Measurements from ENCODE around the gene CXCL3.

The CXCL3 gene

GRCh38 chr4:74056114-74056857 is 17.8 kb upstream of the CXCL3 start:
- in situ Hi-C loops (cut with HindIII; ENCODE audit: low sequenced_read_pairs), result no loop called here

GRCh38 chr4:74055498-74055897 is 17.0 kb upstream of the CXCL3 start:
- in situ Hi-C loops (cut with HindIII; ENCODE audit: low sequenced_read_pairs), result no loop called here

- in situ Hi-C loops (cut with HindIII; ENCODE audit: low sequenced_read_pairs), result no loop called here
Observed at GRCh38 chr4:74055096-74055495, 16.6 kb upstream of the CXCL3 start.

GRCh38 chr4:74054483-74055047 is 16.1 kb upstream of the CXCL3 start:
- in situ Hi-C loops (cut with HindIII; ENCODE audit: low sequenced_read_pairs), result loop anchor here (5.0 kb wide), 1 partner anchor 63 kb away; no protein-coding TSS in a partner anchor

GRCh38 chr4:74047152-74047551 is 8.7 kb upstream of the CXCL3 start:
- in situ Hi-C loops (cut with HindIII; ENCODE audit: low sequenced_read_pairs), result no loop called here

- in situ Hi-C loops (cut with HindIII; ENCODE audit: low sequenced_read_pairs), result no loop called here
Observed at GRCh38 chr4:74045772-74046171, 7.3 kb upstream of the CXCL3 start.

GRCh38 chr4:74045247-74045646 is 6.8 kb upstream of the CXCL3 start:
- in situ Hi-C loops (cut with HindIII; ENCODE audit: low sequenced_read_pairs), result no loop called here

GRCh38 chr4:74044677-74045076 is 6.2 kb upstream of the CXCL3 start:
- in situ Hi-C loops (cut with HindIII; ENCODE audit: low sequenced_read_pairs), result no loop called here

- in situ Hi-C loops (cut with HindIII; ENCODE audit: low sequenced_read_pairs), result no loop called here
Observed at GRCh38 chr4:74042681-74043080, 4.2 kb upstream of the CXCL3 start.

GRCh38 chr4:74041418-74041817 is 2.9 kb upstream of the CXCL3 start:
- in situ Hi-C loops (cut with HindIII; ENCODE audit: low sequenced_read_pairs), result no loop called here

- in situ Hi-C loops (cut with HindIII; ENCODE audit: low sequenced_read_pairs), result loop anchor here (5.0 kb wide), 2 partner anchors 48 to 93 kb away; no protein-coding TSS in a partner anchor
Observed at GRCh38 chr4:74039315-74039763, 850 bp upstream of the CXCL3 start.

- in situ Hi-C loops (cut with HindIII; ENCODE audit: low sequenced_read_pairs), result loop anchor here (5.0 kb wide), 2 partner anchors 49 to 94 kb away; no protein-coding TSS in a partner anchor
Observed at GRCh38 chr4:74038086-74038424, 434 bp downstream of the CXCL3 start.

- in situ Hi-C loops (cut with HindIII; ENCODE audit: low sequenced_read_pairs), result loop anchor here (5.0 kb wide), 2 partner anchors 50 to 95 kb away; no protein-coding TSS in a partner anchor
Observed at GRCh38 chr4:74037076-74037955, 1.2 kb downstream of the CXCL3 start.

GRCh38 chr4:74033739-74034138 is 4.8 kb downstream of the CXCL3 start:
- in situ Hi-C loops (cut with HindIII; ENCODE audit: low sequenced_read_pairs), result no loop called here

GRCh38 chr4:74032064-74032463 is 6.4 kb downstream of the CXCL3 start:
- in situ Hi-C loops (cut with HindIII; ENCODE audit: low sequenced_read_pairs), result no loop called here

GRCh38 chr4:74031576-74031975 is 6.9 kb downstream of the CXCL3 start:
- in situ Hi-C loops (cut with HindIII; ENCODE audit: low sequenced_read_pairs), result no loop called here

GRCh38 chr4:74030285-74030684 is 8.2 kb downstream of the CXCL3 start:
- in situ Hi-C loops (cut with HindIII; ENCODE audit: low sequenced_read_pairs), result no loop called here

- in situ Hi-C loops (cut with HindIII; ENCODE audit: low sequenced_read_pairs), result no loop called here
Observed at GRCh38 chr4:74028504-74028903, 10.0 kb downstream of the CXCL3 start.

- in situ Hi-C loops (cut with HindIII; ENCODE audit: low sequenced_read_pairs), result no loop called here
Observed at GRCh38 chr4:74023709-74024108, 14.8 kb downstream of the CXCL3 start.

- in situ Hi-C loops (cut with HindIII; ENCODE audit: low sequenced_read_pairs), result no loop called here
Observed at GRCh38 chr4:74021601-74022000, 16.9 kb downstream of the CXCL3 start.

GRCh38 chr4:74018771-74019170 is 19.7 kb downstream of the CXCL3 start:
- in situ Hi-C loops (cut with HindIII; ENCODE audit: low sequenced_read_pairs), result no loop called here

Measured in endothelial cell of hepatic sinusoid (primary cell).